ENCODE results near the gene SEPTIN1. TPM values are rescaled to one million over a fixed set of nuclear protein-coding genes. Genes with fewer than 3 reads are reported as not detected.

Gene SEPTIN1
- total and polyA plus RNA-seq, 2 of the 13 experiments (the other 11 are each of a cell fraction or from before 2014, with no cell fraction given): 0.18 to 0.67 TPM

GRCh38 chr16:30430428-30430970 is 48.1 kb upstream of the SEPTIN1 start (continued):
- TF ChIP-seq ZNF318 (CRISPR knock-in tag; IDR thresholded peaks at IDR 0.05): no peak; the same call in 1 of the 2 replicates
- no peak; the same call in 1 of the 2 replicates for TF ChIP-seq ZNF567 (CRISPR knock-in tag; IDR thresholded peaks at IDR 0.05; ENCODE audit: borderline replicate concordance)
- TF ChIP-seq ELF1 (CRISPR knock-in tag; IDR thresholded peaks at IDR 0.05): no peak; the same call in 1 of the 2 replicates
- no peak for TF ChIP-seq ATF7 (IDR thresholded peaks at IDR 0.05)
- TF ChIP-seq ATF7 (CRISPR knock-in tag; IDR thresholded peaks at IDR 0.05): no peak
- TF ChIP-seq, protein P1, sequence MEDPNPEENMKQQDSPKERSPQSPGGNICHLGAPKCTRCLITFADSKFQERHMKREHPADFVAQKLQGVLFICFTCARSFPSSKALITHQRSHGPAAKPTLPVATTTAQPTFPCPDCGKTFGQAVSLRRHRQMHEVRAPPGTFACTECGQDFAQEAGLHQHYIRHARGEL (CRISPR knock-in tag; IDR thresholded peaks at IDR 0.05): no peak
- no peak for TF ChIP-seq PRPF4 (IDR thresholded peaks at IDR 0.05; ENCODE audit: low read depth, low read length, poor library complexity, severe bottlenecking)
- no peak; the same call in 1 of the 2 replicates for TF ChIP-seq ZFP1 (CRISPR knock-in tag; IDR thresholded peaks at IDR 0.05)
- no peak for TF ChIP-seq ZNF317 (CRISPR knock-in tag; IDR thresholded peaks at IDR 0.05)
- 0 out of 2 replicates have a peak, but pooled peaks have one; percentile 74 for TF ChIP-seq REL (CRISPR knock-in tag; conservative IDR thresholded peaks at IDR 0.05)
- no peak for TF ChIP-seq SNAI1 (CRISPR knock-in tag; IDR thresholded peaks at IDR 0.05; ENCODE audit: borderline replicate concordance)
- TF ChIP-seq POLR2G (IDR thresholded peaks at IDR 0.05; ENCODE audit: low read depth, low read length): no peak
- TF ChIP-seq MED13 (CRISPR knock-in tag; IDR thresholded peaks at IDR 0.05): 0 out of 2 replicates have a peak, but pooled peaks have one; percentile 63
- TF ChIP-seq ZNF17 (CRISPR knock-in tag; IDR thresholded peaks at IDR 0.05): no peak
- no peak for TF ChIP-seq ZFP36 (IDR thresholded peaks at IDR 0.05; ENCODE audit: borderline replicate concordance, low read depth, low read length, partially characterized antibody)
- no peak for TF ChIP-seq ZNF512 (CRISPR knock-in tag; IDR thresholded peaks at IDR 0.05)
- TF ChIP-seq KDM3A (CRISPR knock-in tag; IDR thresholded peaks at IDR 0.05; ENCODE audit: low read depth): no peak
